ENCODE measurements around the gene PDE5A.

PDE5A gene

DNA sequence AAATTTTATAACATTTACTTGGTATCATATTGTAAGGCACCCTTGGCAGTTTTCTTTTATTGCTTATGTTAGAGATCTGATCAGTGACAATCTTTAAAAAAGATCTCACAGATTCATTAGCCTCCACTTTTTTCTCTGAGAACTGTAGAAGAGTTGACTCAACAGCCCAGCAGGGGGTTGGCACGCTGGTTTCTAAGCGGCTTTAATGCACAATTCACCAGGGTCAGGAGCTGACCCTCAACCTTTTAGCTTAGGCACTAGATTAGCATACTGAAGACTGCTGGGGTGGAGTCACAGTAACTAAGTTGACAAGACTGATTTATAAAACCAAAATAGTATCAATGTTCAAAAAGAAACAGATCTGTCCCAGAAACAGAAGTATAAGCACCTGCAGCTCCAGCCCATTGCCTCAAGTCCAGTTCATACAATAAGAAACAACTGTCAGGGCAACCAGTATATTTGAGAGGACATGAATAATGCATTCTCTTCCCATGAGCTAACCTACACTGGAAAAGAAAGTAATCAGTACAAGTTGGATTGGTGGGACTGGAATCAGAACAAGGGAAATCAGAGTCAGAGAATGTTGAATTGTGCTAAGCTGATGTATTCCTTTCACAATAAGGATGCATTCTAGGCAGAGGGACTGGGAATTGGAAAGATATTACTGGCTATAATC lies 77.6 kb downstream of the PDE5A start:
- TF ChIP-seq, protein P1, sequence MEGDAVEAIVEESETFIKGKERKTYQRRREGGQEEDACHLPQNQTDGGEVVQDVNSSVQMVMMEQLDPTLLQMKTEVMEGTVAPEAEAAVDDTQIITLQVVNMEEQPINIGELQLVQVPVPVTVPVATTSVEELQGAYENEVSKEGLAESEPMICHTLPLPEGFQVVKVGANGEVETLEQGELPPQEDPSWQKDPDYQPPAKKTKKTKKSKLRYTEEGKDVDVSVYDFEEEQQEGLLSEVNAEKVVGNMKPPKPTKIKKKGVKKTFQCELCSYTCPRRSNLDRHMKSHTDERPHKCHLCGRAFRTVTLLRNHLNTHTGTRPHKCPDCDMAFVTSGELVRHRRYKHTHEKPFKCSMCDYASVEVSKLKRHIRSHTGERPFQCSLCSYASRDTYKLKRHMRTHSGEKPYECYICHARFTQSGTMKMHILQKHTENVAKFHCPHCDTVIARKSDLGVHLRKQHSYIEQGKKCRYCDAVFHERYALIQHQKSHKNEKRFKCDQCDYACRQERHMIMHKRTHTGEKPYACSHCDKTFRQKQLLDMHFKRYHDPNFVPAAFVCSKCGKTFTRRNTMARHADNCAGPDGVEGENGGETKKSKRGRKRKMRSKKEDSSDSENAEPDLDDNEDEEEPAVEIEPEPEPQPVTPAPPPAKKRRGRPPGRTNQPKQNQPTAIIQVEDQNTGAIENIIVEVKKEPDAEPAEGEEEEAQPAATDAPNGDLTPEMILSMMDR (IDR thresholded peaks at IDR 0.05; ENCODE audit: low read depth, low read length, missing control alignments): no peak
- DNase-seq (ENCODE audit: low read depth): no peak
- in situ Hi-C loops (cut with HindIII; ENCODE audit: low sequenced_read_pairs): no loop called here
- no peak overlapping the region for H3K4me3 ChIP-seq (ENCODE audit: low read depth, low read length)

DNA sequence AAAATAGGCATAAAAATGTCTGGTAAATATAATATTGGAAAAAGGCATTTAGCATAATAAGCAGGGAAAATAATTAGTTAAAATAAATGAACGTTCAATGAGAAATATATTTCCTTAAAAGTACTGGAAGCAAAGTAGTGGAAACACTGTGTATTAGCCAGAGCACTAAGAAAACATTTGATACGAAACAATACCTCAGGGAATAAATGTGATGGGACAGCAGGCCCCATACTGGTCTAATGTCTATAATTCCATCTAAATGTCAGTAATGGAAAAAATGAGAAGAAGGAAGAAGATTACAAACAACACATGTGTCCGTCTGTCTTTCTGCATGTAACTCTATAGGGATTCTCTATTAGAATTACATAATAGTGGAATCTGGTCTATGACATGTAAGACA lies 79.0 kb downstream of the PDE5A start:
- in situ Hi-C loops (cut with HindIII; ENCODE audit: low sequenced_read_pairs): no loop called here
- TF ChIP-seq, protein P1 (IDR thresholded peaks at IDR 0.05; ENCODE audit: low read depth, low read length, missing control alignments): no peak
- H3K4me3 ChIP-seq (ENCODE audit: low read depth, low read length): no peak overlapping the region
- no peak for DNase-seq (ENCODE audit: low read depth)

DNA sequence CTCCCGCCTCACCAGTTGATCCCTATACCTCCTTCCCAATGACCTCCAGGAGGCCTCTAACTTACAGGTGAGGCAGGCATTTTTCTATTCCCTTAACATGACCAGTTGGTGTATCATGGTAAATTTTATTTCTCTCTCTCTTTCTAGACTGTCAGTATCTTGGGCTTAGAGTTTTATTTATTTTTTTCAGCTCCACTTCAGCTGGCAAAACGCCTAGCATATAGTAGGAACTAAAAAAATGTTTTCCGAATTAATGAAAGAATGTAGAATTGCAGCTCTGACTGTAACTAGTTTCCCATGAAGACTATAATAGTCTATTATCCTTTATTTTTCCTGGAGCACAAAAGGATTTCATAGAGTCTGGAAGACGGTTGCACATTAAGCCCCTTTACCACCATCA lies 84.8 kb downstream of the PDE5A start:
- H3K4me3 ChIP-seq (ENCODE audit: low read depth, low read length): no peak overlapping the region
- TF ChIP-seq, protein P1 (IDR thresholded peaks at IDR 0.05; ENCODE audit: low read depth, low read length, missing control alignments): no peak
- no peak for DNase-seq (ENCODE audit: low read depth)
- in situ Hi-C loops (cut with HindIII; ENCODE audit: low sequenced_read_pairs): loop anchor here (5.0 kb wide), 1 partner anchor 79 kb away; no protein-coding TSS in a partner anchor

DNA sequence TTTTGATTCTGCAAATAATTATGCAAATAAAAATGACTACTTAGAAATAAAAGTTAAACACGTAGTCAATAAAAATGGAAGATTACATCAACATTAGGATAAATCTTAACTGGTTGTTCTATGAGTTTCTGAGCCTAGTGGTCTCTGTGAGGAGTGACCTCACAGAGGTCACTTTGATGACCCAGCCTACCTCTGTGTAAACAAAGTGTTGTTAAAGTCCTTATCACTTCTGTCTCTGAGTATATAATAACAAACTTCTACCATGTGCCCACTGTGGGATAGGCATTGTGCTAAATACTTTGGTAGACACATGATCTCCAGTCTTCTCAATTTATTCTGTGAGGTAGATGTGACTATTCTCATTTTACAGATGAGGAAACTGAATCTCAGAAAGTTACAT lies 85.4 kb downstream of the PDE5A start:
- TF ChIP-seq, protein P1 (IDR thresholded peaks at IDR 0.05; ENCODE audit: low read depth, low read length, missing control alignments): no peak
- no peak for DNase-seq (ENCODE audit: low read depth)
- H3K4me3 ChIP-seq (ENCODE audit: low read depth, low read length): no peak overlapping the region
- in situ Hi-C loops (cut with HindIII; ENCODE audit: low sequenced_read_pairs): loop anchor here (5.0 kb wide), 1 partner anchor 79 kb away; no protein-coding TSS in a partner anchor

DNA sequence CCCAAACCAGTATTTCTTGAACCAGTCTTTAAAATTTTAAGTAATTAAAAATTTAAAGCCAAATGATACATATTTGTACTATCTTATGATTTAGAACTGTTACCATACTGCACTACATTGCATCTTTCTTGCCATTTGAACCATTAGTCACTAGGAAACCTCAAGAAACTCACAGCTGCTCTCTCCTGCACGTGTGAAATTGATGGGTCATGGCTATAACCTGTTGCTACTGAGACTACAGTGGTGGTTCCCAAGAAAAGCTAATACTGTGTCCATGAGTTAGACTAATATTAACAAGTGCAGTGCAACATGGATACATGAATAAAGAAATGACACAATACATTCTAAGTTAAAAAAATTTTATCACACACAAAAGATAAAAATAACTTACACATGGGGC lies 88.4 kb downstream of the PDE5A start:
- no peak for DNase-seq (ENCODE audit: low read depth)
- in situ Hi-C loops (cut with HindIII; ENCODE audit: low sequenced_read_pairs): loop anchor here (5.0 kb wide), 1 partner anchor 82 kb away; no protein-coding TSS in a partner anchor

DNA sequence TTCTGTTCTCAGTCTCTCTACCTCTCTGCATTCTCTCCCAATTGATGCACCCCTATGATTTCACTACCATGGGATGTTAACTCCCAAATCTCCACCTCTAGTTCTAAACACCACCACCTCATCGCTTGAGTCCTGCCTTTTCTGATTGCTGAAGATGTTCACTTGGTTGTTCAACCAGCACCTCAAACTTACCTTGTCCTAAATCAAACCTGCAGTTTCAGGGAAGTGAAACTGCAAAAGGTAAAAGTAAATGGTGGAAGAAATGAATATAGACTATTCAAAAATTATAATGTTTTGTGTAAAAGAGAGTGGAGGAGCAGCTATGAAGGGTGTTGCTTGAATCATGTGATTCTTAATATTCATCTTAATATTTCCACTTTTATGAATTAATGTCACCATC lies 91.0 kb downstream of the PDE5A start:
- no peak for DNase-seq (ENCODE audit: low read depth)
- in situ Hi-C loops (cut with HindIII; ENCODE audit: low sequenced_read_pairs): no loop called here
- no peak overlapping the region for H3K4me3 ChIP-seq (ENCODE audit: low read depth, low read length)
- TF ChIP-seq, protein P1 (IDR thresholded peaks at IDR 0.05; ENCODE audit: low read depth, low read length, missing control alignments): no peak

More for the DNA sequence above, 88.4 kb downstream of the PDE5A start:
- H3K4me3 ChIP-seq (ENCODE audit: low read depth, low read length): no peak overlapping the region
- TF ChIP-seq, protein P1 (IDR thresholded peaks at IDR 0.05; ENCODE audit: low read depth, low read length, missing control alignments): no peak
